Thymus (tissue), 11 donors: ENCODE results near the gene QSER1. TPM values are rescaled to one million over a fixed set of nuclear protein-coding genes. Genes with fewer than 3 reads are reported as not detected.
"Not testable (repeated sequence)": the region's sequence is repeated elsewhere in the genome, so short reads cannot be mapped to it uniquely, and the experiment has no call there.

Experiments
- DNase-seq, 9 donors: peaks; one replicate each; pipeline ENCODE4 v3.0.0-alpha.2; 2013; ENCODE audit warnings: low spot score in 9 of 9, low read depth in 6 of 9, missing footprints in 1 of 9
- H3K27ac ChIP-seq, 2 donors: one replicate each; pipeline ENCODE4 v1.5.1; 2013; ENCODE audit warnings: control low read depth in 1 of 2, low read depth in 1 of 2, low read length in 1 of 2, mild to moderate bottlenecking in 1 of 2, moderate library complexity in 1 of 2
- H3K27me3 ChIP-seq, 2 donors: one replicate each; pipeline ENCODE4 v1.5.1; 2013; ENCODE audit warnings: low read length in 1 of 2; ENCODE audit not compliant: control insufficient read depth in 2 of 2, insufficient read depth in 1 of 2
- H3K36me3 ChIP-seq, 2 donors: one replicate each; pipeline ENCODE4 v1.5.1; 2013; ENCODE audit warnings: low read length in 1 of 2, mild to moderate bottlenecking in 1 of 2, moderate library complexity in 1 of 2; ENCODE audit not compliant: control insufficient read depth in 2 of 2, insufficient read depth in 2 of 2
- H3K4me1 ChIP-seq, 2 donors: one replicate each; pipeline ENCODE4 v1.5.1; 2013; ENCODE audit warnings: low read length in 2 of 2; ENCODE audit not compliant: control insufficient read depth in 2 of 2, insufficient read depth in 2 of 2
- H3K4me3 ChIP-seq, 2 donors: one replicate each; pipeline ENCODE4 v1.5.1; 2013; ENCODE audit warnings: low read length in 2 of 2, control low read depth in 1 of 2, mild to moderate bottlenecking in 1 of 2
- H3K9me3 ChIP-seq, 2 donors: one replicate each; pipeline ENCODE4 v1.5.1; 2013; ENCODE audit warnings: low read length in 1 of 2, mild to moderate bottlenecking in 1 of 2; ENCODE audit not compliant: control insufficient read depth in 2 of 2, insufficient read depth in 1 of 2
- WGBS: extraction: QIAGEN DNeasy Blood & Tissue Kit; methylation state at CpG from one replicate; pipeline ENCODE4 v1.1.7; 2013; 5-methylcytosine and 5-hydroxymethylcytosine counted together
- polyA plus RNA-seq: library from polyadenylated mRNA; stranded (reverse); fragments of 200-250 nt; gene quantifications from one replicate; pipeline ENCODE4 v1.2.3, GENCODE V29; 2013
- total RNA-seq: library from RNA; stranded (reverse); fragments of 120-200 nt; gene quantifications from one replicate; pipeline ENCODE4 v1.2.4, GENCODE V29; 2013
- donor health status: healthy.

Gene QSER1
- total and polyA plus RNA-seq, 2 donors = 5.8 to 14.5 TPM

DNA sequence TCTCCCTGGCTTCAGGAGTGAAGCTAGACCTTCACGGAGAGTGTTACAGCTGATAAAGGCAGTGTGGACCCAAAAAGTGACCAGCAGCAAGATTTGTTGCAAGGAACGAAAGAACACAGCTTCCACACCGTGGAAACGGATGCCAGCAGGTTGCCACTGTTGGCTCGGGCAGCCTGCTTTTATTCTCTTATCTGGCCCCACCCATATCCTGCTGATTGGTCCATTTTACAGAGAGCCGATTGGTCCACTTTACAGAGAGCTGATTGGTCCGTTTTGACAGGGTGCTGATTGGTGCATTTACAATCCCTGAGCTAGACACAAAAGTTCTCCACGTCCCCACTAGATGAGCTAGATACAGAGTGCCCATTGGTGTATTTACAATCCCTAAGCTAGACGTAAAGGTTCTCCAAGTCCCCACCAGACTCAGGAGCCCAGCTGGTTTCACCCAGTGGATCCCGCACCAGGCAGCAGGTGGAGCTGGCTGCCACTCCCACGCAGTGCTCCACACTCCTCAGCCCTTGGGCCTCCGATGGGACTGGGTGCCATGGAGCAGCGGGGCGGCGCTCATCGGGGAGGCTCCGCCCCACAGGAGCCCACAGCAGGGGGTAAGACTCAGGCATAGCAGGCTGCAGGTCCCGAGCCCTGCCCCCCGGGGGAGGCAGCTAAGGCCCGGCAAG is 4.8 kb upstream of the QSER1 start:
- H3K4me3 ChIP-seq, DNase-seq, H3K27me3 ChIP-seq, H3K9me3 ChIP-seq, H3K36me3 ChIP-seq, H3K4me1 ChIP-seq, H3K27ac ChIP-seq: not testable (repeated sequence)
- WGBS = 98% methylated on average over 20 of the region's 20 CpGs

DNA sequence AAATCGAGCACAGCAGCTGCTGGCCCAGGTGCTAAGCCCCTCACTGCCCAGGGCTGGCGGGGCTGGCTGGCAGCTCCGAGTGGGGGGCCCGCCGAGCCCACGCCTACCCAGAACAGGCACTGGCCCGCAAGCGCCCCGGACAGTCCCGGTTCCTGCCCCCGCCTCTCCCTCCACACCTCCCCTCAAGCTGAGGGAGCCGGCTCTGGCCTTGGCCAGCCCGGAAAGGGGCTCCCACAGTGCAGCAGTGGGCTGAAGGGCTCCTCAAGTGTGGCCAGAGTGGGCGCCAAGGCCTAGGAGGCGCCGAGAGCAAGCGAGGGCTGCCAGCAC is 4.3 kb upstream of the QSER1 start:
- H3K27ac ChIP-seq, DNase-seq, H3K9me3 ChIP-seq, H3K4me3 ChIP-seq, H3K27me3 ChIP-seq, H3K36me3 ChIP-seq, H3K4me1 ChIP-seq: not testable (repeated sequence)
- WGBS = 98% methylated on average over 17 of the region's 17 CpGs

DNA sequence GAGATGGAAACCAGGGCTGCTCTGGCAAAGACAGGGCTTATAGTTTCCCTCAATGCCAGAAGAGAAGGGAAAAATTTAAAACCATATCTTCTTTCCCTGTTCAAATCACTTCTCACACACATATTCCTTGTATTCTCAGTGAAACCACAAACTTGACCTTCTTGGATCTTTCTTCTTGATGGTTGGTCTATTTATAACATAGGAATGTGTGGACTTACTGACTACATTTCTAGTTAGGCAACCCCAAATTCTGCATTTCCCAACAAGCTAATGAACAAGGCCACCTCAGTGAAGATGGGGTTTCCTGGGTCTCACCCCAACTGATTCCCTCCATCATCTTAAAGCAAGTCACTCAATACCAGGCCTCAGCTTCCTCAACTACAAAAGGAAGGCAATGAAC is 3.8 kb upstream of the QSER1 start:
- Histone ChIP-seq H3K4me1 (peaks cover 3 to 6% of the 10 kb centered on the region in 2 donors), H3K27ac (no peak overlapping the region), H3K36me3 (no peaks in the 10 kb centered on the region), H3K9me3 (no peaks in the 10 kb centered on the region), H3K27me3 (no peaks in the 10 kb centered on the region), H3K4me3 (no peak overlapping the region)
- DNase-seq = no peak

DNA sequence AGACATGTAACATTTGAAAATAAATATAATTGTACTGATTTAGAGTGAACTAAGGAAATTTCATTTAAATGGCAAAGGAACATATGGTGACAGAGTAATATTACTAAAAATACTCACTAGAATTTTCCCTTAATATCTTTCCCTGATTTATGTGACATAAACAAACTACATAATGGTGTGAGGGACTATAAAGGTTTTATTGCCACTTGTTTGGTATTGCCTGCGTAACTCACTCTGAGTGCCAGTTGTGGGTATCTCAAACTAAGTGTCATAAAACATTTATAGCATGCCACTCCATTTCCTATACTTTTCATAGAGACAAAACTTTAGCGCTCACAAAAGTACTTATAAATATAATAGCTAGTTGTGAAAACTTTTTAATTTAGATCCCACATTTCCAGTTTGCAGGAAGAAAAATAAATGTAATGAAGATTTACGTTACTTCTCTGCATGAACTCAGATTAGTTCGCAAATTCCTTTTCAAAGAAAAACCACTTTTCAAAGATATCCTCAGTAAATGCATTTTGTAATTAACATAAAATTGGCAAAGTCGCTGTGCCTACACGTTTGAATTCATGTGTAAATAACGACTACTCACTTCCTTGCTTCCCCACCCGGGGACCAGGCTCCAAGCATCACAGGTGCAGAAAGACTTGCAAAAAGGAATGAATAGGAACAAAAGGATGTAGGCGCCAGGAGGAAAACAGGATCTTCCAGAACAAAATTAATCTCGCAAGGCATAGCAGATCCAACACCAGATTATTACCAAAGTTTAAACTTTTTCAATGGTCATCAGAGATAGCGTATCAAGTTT is 1.6 kb upstream of the QSER1 start:
- H3K27ac ChIP-seq = no peak overlapping the region
- H3K4me3 ChIP-seq = no peak overlapping the region
- no peaks in the 10 kb centered on the region for H3K9me3 ChIP-seq
- no peaks in the 10 kb centered on the region for H3K36me3 ChIP-seq
- WGBS = 70% methylated on average over 11 of the region's 11 CpGs
- DNase-seq = no peak
- no peaks in the 10 kb centered on the region for H3K27me3 ChIP-seq
- H3K4me1 ChIP-seq = peaks cover 6 to 11% of the 10 kb centered on the region in 2 donors

DNA sequence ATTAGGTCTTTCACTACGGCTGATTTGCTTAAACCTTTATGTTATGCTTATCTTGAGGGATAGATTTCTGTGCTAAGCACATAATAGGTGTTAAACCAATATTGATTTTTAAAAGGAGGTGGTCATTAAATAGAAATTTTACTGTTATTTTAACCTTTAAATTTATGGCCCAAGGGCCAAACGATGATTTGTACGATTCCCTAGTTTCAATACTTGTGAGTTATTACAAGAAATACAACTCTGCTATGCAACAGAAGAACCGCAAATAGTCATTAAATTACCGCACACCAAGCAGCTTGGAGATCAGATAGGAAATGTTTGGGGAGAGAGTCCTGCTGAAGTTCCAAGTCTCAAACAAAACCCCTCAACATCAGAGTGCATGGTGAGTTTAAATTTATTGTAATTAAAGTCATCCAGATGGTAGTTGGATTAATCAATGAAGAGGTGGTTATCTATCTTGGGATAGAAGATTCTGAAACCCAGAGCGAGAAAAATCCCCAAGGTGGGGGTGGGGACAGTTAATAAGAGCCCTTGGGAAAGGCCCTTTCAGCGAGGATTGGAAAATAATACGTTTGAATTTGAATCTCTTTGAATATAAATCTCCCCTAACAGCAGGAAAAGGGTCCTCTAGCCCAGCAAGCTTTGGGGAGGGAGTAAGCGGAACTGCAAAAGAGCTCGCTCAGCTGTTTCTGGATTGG is 805 bp upstream of the QSER1 start:
- Histone ChIP-seq H3K36me3 (no peaks in the 10 kb centered on the region), H3K4me3 (peak overlapping the region; percentile 65 to 94), H3K27ac (peak overlapping the region; percentile 79 to 92), H3K27me3 (no peaks in the 10 kb centered on the region), H3K9me3 (no peaks in the 10 kb centered on the region), H3K4me1 (peaks cover 6 to 11% of the 10 kb centered on the region in 2 donors)
- DNase-seq = no peak
- WGBS = 21% methylated on average over 10 of the region's 10 CpGs

DNA sequence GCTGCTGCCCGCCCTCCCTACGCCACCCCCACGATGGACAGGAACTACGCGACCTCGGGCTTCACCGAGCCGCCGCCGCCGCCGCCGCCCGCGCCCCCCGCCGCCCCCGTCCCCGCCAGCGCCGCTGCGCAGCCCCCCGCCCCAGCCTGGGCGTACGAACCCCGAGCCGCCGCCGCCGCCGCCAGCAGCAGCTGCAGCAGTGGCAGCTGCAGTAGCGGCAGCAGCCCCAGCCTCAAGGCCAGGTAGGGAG is 407 bp downstream of the QSER1 start:
- peak overlapping the region; percentile 86 to 92 for H3K27ac ChIP-seq
- DNase-seq = peak in 2 of 9 donors; percentile 42 to 57
- peak overlapping the region; percentile 86 to 94 for H3K4me3 ChIP-seq
- H3K36me3 ChIP-seq = no peaks in the 10 kb centered on the region
- H3K27me3 ChIP-seq = no peaks in the 10 kb centered on the region
- H3K9me3 ChIP-seq = no peaks in the 10 kb centered on the region
- H3K4me1 ChIP-seq = peaks cover 6 to 11% of the 10 kb centered on the region in 2 donors
- WGBS = under 1% methylated on average over 32 of the region's 32 CpGs

DNA sequence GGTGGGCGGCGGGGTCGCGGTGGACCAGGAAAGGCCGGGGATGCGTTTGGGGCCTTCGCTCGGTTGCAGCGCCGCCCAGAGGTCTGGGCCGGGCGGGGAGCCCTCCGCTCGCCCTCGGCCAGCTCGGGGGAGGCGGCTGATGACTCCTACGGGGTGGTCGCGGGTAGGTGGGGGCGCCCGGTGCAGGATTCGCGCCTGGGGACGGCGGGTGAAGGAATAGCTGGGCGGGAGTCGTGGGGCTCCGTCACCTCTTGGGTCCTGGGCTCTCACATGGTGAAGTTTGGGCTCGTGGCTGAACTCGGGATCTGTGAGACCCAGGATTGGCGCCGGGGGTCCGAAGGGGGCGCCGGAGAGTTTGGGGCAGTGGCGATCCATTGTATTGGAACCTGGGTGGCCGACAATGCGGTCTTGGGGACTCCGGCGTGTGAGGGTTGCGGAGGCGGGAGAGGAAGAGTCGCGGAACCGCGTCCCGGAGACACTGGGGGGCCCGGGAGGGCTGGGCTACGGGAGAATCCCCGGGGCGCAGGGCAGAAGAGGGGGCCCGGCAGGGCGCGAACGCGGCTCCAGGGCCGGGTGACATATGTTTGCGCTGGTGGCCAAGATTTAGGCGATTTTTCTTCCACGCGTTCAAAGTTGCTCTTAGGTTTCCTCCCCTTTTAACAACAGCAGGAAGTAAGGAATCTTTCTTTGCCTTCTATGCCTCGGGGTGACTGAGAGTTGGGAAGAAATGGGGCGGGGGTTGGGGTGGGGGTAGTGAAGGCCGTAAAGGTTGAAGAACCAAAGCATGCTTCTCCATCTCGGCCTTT is 935 bp downstream of the QSER1 start:
- no peaks in the 10 kb centered on the region for H3K27me3 ChIP-seq
- peak in 7 of 9 donors; percentile 33 to 73 (median 46) for DNase-seq
- H3K4me3 ChIP-seq = peak overlapping the region; percentile 86 to 94
- no peaks in the 10 kb centered on the region for H3K36me3 ChIP-seq
- H3K27ac ChIP-seq = peak overlapping the region; percentile 86 to 92
- peaks cover 6 to 11% of the 10 kb centered on the region in 2 donors for H3K4me1 ChIP-seq
- under 1% methylated on average over 66 of the region's 66 CpGs for WGBS
- no peaks in the 10 kb centered on the region for H3K9me3 ChIP-seq

DNA sequence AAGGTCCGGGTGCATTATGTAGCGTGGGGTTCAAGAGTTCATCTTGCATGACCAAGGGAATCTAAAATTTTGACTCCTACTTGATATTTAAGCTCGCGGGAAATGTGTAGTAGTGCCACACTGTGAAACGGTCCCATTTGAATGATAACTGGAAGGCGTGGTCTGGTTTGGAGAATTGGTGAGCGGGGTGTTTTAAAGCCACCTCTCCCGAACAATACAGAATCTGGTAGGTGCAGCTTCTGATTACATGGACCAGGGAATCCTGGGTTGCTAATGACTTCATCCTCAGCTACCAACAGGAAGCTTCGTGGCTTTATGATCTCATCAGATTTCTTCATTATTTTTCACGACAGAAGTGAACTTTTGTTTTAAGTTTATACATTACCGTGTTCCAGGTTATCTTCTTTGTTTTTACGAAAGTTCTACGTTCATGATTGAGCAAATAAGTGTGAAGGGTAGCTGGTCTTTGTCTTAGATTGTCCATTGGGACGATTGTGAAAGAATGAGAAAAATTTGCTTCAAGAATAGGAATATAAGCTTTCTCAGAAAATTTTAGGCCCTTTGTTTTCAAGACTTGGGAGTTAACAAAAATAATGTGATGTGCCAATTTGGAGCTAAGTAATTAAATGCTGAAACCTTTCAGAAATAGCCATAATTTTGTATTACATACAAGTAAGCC is 1.7 kb downstream of the QSER1 start:
- H3K9me3 ChIP-seq = no peaks in the 10 kb centered on the region
- H3K36me3 ChIP-seq = peaks cover 0 to 5% of the 10 kb centered on the region in 2 donors
- 10% methylated on average over 14 of the region's 14 CpGs for WGBS
- DNase-seq = peak in 4 of 9 donors; percentile 9 to 63 (median 25)
- peak overlapping the region in 1 of 2 donors; percentile 86 for H3K27ac ChIP-seq
- H3K27me3 ChIP-seq = no peaks in the 10 kb centered on the region
- peaks cover 6 to 11% of the 10 kb centered on the region in 2 donors for H3K4me1 ChIP-seq
- peak overlapping the region; percentile 86 to 94 for H3K4me3 ChIP-seq
